ENCODE data around the gene DISP3.

Gene DISP3

DNA sequence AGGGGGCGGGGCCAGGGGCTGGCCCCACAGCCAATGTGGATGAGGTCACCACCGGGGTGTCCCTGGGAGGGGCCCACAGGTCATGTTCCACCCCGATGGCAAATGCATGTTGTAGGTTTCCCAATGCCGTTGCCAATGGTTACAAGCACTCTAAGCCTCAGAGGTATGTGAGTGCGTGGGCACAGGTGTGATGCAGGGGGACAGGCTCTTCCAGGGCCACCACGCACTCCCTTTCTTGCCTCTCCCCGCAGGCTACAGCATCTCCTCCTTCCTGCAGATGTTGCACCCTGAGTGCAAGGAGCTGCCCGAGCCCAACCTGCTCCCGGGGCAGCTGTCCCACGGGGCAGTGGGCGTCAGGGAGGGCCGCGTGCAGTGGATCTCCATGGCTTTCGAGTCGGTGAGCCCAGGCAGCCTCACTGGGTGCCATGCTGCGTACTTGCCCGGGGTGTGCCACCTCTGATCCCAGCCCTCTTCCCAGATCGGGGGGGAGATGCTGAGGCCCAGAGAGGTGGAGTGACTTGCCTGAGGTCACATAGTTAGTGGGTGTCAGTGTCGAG lies 52.4 kb downstream of the DISP3 start:
- H3K4me1 ChIP-seq (ENCODE audit: control insufficient read depth, insufficient read depth, low read length), result no peaks in the 10 kb centered on the region
- H3K27me3 ChIP-seq (ENCODE audit: control insufficient read depth, insufficient read depth, low read length), result no peaks in the 10 kb centered on the region
- H3K9ac ChIP-seq (ENCODE audit: low read length), result no peak overlapping the region
- H3K4me3 ChIP-seq (ENCODE audit: low read length), result no peak overlapping the region
- no peak overlapping the region for H3K27ac ChIP-seq (ENCODE audit: low read depth, low read length)
- H3K36me3 ChIP-seq (ENCODE audit: control insufficient read depth, insufficient read depth, low read length), result no peaks in the 10 kb centered on the region

DNA sequence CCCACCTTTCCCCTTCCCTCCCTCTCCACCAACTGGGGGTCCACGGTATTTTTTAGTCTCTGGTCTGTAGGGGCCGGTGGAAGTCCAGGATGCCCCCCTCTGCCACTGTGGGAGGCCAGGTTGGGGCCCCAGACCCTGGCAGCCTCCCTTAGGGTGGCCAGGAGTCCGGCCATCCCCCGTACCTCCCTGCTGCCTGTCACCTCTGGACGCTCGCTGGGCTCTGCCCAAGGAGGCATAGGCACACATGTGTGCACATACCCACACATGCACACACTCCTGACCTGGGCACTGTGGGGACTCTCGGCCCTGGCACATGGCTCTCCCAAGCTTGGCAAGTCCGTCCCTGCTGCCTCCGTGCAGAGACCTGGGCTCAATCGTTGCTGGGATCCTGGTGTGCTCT lies 53.0 kb downstream of the DISP3 start:
- Histone ChIP-seq H3K27ac (ENCODE audit: low read depth, low read length) (no peak overlapping the region), H3K4me3 (ENCODE audit: low read length) (no peak overlapping the region), H3K9ac (ENCODE audit: low read length) (no peak overlapping the region), H3K27me3 (ENCODE audit: control insufficient read depth, insufficient read depth, low read length) (no peaks in the 10 kb centered on the region), H3K36me3 (ENCODE audit: control insufficient read depth, insufficient read depth, low read length) (no peaks in the 10 kb centered on the region), H3K4me1 (ENCODE audit: control insufficient read depth, insufficient read depth, low read length) (no peaks in the 10 kb centered on the region)

DNA sequence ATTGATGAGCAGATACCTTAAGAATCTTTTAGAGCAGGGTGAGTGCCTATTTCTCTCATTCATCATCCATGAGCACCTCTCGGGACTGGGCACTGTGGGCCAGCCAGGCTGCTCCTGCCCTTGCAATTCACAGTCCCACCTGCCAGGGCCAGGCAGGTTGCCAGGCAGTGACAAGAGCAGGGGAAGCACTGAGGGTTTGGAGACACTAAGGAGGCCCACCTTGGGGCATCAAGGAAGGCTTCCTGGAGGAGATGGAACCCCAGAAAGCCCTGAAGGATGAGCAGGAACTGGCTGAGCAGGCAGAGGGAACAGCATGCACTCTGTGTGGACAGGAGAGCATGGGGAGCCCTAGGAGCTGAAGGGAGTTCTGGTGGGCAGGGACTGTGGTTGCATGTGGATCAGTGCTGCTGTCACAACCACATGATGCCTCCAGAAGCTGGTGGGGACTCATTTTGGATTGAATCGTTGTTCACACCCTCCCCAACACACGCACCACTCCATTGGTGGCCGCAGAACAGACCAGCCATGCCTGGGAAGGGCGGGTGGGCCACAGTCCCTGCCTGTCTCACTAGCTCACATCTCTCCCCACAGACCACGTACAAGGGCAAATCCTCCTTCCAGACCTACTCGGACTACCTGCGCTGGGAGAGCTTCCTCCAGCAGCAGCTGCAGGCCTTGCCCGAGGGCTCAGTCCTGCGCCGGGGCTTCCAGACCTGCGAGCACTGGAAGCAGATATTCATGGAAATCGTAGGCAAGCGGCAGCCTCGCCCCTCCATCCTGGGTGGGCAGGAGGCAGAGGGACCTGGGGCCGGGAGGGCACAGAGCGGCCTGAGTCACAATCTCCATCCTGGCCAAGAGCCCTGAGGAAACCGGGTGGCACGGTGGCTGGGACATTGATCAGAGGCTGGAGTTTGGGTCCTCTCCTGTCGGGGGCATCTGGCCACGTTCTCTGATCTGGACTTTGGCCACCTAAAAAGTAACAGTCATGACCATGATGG lies 55.1 kb downstream of the DISP3 start:
- no peaks in the 10 kb centered on the region for H3K36me3 ChIP-seq (ENCODE audit: control insufficient read depth, insufficient read depth, low read length)
- peaks cover 2% of the 10 kb centered on the region for H3K27me3 ChIP-seq (ENCODE audit: control insufficient read depth, insufficient read depth, low read length)
- H3K27ac ChIP-seq (ENCODE audit: low read depth, low read length), result no peak overlapping the region
- no peak overlapping the region for H3K4me3 ChIP-seq (ENCODE audit: low read length)
- H3K9ac ChIP-seq (ENCODE audit: low read length), result no peak overlapping the region
- no peaks in the 10 kb centered on the region for H3K4me1 ChIP-seq (ENCODE audit: control insufficient read depth, insufficient read depth, low read length)

DNA sequence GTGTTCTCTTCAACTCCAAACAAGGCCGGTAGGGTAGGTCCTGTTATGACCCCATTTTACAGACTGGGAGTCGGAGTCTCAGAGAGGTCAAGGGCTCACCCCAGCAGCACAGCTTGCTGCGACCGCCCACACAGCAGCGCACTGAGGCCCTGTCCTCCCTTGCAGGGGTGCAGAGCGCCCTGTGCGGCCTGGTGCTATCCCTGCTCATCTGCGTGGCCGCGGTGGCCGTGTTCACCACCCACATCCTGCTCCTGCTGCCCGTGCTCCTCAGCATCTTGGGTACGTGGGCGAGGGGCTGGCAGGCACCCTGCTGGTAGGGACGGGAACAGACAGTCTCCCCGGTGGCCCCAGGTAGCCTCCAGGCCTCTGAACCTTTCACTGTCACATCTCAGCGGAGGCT lies 55.9 kb downstream of the DISP3 start:
- Histone ChIP-seq H3K27ac (ENCODE audit: low read depth, low read length) (no peak overlapping the region), H3K4me3 (ENCODE audit: low read length) (no peak overlapping the region), H3K4me1 (ENCODE audit: control insufficient read depth, insufficient read depth, low read length) (no peaks in the 10 kb centered on the region), H3K36me3 (ENCODE audit: control insufficient read depth, insufficient read depth, low read length) (no peaks in the 10 kb centered on the region), H3K9ac (ENCODE audit: low read length) (no peak overlapping the region), H3K27me3 (ENCODE audit: control insufficient read depth, insufficient read depth, low read length) (peaks cover 2% of the 10 kb centered on the region)

DNA sequence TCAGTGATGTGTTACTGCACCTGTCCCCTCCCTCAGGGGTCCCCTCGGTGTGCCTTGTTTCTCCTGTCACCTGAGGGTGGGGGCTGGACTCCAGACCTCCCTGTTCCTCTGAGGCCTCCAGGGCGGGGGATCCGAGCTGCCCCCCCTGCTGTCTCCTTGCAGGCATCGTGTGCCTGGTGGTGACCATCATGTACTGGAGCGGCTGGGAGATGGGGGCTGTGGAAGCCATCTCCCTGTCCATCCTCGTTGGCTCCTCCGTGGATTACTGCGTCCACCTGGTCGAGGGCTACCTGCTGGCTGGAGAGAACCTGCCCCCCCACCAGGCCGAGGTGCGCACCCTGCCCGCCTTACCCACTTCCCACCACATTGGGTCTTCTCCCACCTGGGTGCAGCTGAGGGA lies 56.4 kb downstream of the DISP3 start:
- Histone ChIP-seq H3K36me3 (ENCODE audit: control insufficient read depth, insufficient read depth, low read length) (no peaks in the 10 kb centered on the region), H3K4me1 (ENCODE audit: control insufficient read depth, insufficient read depth, low read length) (no peaks in the 10 kb centered on the region), H3K27ac (ENCODE audit: low read depth, low read length) (no peak overlapping the region), H3K27me3 (ENCODE audit: control insufficient read depth, insufficient read depth, low read length) (peaks cover 4% of the 10 kb centered on the region), H3K9ac (ENCODE audit: low read length) (no peak overlapping the region), H3K4me3 (ENCODE audit: low read length) (no peak overlapping the region)

DNA sequence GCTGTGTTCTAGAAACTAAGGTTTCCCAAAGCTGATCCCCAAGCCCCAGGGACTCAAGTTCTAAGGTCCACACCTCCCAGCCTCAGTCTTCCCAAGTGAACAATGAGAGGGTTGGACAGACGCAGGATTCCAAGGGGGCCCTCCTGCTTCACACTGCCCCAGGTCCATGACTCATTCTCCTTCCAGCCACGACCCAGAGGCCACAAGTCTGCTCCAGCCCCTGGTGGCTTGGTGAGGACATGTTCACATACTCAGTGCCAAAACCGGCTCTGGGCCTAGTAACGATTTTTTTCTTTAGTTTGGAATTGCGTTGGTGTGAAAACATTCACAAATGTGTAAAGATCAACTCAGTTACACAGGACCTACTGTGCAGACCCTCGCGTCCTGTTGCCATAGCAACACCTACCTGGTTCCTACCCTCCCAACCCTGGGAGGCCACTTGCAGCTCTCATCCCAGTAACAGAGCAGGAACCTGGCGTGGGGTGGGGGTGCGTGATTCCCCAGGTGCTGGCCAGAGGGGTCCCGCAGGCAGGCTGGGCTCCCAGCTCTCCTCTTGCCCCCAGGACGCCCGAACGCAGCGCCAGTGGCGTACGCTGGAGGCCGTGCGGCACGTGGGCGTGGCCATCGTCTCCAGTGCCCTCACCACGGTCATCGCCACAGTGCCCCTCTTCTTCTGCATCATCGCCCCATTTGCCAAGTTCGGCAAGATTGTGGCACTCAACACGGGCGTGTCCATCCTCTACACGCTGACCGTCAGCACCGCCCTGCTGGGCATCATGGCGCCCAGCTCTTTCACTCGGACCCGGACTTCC lies 57.0 kb downstream of the DISP3 start:
- H3K9ac ChIP-seq (ENCODE audit: low read length), result no peak overlapping the region
- H3K4me1 ChIP-seq (ENCODE audit: control insufficient read depth, insufficient read depth, low read length), result no peaks in the 10 kb centered on the region
- no peak overlapping the region for H3K27ac ChIP-seq (ENCODE audit: low read depth, low read length)
- H3K27me3 ChIP-seq (ENCODE audit: control insufficient read depth, insufficient read depth, low read length), result peaks cover 4% of the 10 kb centered on the region
- H3K36me3 ChIP-seq (ENCODE audit: control insufficient read depth, insufficient read depth, low read length), result no peaks in the 10 kb centered on the region
- no peak overlapping the region for H3K4me3 ChIP-seq (ENCODE audit: low read length)

DNA sequence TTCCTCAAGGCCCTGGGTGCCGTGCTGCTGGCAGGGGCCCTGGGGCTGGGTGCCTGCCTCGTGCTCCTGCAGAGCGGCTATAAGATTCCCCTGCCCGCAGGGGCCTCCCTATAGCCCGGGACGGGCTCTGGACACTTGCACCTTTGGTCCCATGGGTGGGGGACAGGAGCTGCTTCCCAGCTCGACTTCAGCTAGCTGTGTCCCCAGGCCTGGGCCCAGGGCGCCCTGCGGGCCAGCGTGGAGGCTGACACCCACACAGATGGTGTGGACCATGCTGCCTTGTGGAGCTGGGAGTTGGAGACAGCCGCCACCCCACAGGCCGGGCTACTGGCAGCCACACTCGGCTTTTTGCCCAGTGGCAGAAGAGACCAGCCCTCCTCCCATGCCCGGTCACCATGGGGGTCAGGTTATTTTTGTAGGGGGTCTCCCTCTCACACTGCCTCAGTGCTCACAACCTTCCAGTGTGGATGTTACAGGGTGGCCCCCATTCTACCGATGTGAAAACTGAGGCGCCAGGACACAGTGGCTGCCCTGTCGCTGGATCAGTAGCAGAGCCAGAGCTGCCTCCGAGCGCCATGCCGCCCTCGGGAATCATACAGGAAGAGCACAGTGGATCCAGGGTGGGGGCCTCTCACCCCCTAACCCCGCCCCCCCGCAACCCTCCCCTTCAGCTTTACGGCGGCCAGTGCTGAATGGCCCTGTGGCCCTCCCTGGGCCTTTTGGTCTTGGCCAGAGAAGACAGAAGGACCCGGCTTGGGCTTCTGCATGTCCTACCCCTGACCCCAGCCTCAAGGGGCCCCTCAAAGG lies 57.8 kb downstream of the DISP3 start:
- H3K27ac ChIP-seq (ENCODE audit: low read depth, low read length), result no peak overlapping the region
- H3K27me3 ChIP-seq (ENCODE audit: control insufficient read depth, insufficient read depth, low read length), result peaks cover 4% of the 10 kb centered on the region
- H3K36me3 ChIP-seq (ENCODE audit: control insufficient read depth, insufficient read depth, low read length), result no peaks in the 10 kb centered on the region
- H3K4me3 ChIP-seq (ENCODE audit: low read length), result no peak overlapping the region
- no peaks in the 10 kb centered on the region for H3K4me1 ChIP-seq (ENCODE audit: control insufficient read depth, insufficient read depth, low read length)
- H3K9ac ChIP-seq (ENCODE audit: low read length), result no peak overlapping the region

DNA sequence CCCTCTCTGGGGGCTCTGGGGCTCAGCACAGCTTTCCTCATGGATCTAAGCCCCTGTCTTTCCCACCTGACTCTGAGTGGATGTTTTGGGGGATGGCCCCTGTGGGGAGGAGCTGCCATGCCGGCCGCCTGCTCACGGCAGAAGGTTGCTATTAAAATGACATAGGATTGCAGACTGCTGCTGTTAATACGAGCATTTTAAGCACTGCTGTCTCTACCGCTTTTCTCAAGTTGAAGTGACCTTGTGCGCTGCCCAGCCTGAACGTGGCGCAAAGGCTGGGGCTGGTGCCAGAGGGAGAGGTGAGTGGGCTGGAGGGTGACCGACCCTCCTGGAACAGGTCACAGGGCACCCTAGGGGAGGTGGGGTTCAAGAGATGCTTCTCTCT lies 58.4 kb downstream of the DISP3 start:
- H3K9ac ChIP-seq (ENCODE audit: low read length), result no peak overlapping the region
- H3K4me3 ChIP-seq (ENCODE audit: low read length), result no peak overlapping the region
- H3K36me3 ChIP-seq (ENCODE audit: control insufficient read depth, insufficient read depth, low read length), result no peaks in the 10 kb centered on the region
- no peak overlapping the region for H3K27ac ChIP-seq (ENCODE audit: low read depth, low read length)
- H3K27me3 ChIP-seq (ENCODE audit: control insufficient read depth, insufficient read depth, low read length), result peaks cover 4% of the 10 kb centered on the region
- H3K4me1 ChIP-seq (ENCODE audit: control insufficient read depth, insufficient read depth, low read length), result no peaks in the 10 kb centered on the region

DNA sequence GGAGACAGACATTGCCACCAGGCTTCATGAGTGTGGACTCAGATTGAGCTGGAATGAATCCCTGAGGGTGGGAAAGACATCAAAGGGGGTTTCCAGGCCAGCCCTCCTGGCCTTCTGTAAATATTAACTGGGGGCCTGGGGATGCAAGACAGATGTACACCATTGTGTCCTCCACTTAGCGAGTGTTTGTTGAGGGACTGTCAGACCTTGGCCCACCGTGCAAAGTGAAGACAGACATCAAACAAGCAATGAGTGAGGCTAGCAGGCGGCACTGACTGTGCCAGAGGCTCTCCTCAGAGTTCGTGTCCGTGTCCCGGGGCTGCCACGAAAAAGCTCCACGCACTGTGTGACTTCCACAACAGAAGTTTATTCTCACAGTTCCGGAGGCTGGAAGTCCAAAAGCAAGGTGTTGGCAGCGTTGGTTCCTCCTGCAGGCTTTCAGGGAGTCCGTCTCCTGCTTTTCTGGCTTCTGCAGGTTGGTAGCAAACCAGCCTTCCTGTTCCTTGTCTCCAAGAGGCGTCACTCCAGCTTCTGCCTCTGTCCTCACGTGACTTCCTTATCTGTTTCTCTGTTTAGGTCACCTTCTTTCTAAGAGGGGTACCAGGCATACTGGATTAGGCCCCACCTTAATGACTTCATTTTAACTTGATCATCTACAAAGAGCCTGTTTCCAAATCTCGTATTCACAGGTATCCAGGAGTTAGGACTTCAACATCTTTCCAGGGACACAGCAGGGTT lies 59.1 kb downstream of the DISP3 start:
- H3K27ac ChIP-seq (ENCODE audit: low read depth, low read length), result no peak overlapping the region
- peaks cover 4% of the 10 kb centered on the region for H3K27me3 ChIP-seq (ENCODE audit: control insufficient read depth, insufficient read depth, low read length)
- no peaks in the 10 kb centered on the region for H3K36me3 ChIP-seq (ENCODE audit: control insufficient read depth, insufficient read depth, low read length)
- H3K9ac ChIP-seq (ENCODE audit: low read length), result no peak overlapping the region
- H3K4me3 ChIP-seq (ENCODE audit: low read length), result no peak overlapping the region
- H3K4me1 ChIP-seq (ENCODE audit: control insufficient read depth, insufficient read depth, low read length), result no peaks in the 10 kb centered on the region

DNA sequence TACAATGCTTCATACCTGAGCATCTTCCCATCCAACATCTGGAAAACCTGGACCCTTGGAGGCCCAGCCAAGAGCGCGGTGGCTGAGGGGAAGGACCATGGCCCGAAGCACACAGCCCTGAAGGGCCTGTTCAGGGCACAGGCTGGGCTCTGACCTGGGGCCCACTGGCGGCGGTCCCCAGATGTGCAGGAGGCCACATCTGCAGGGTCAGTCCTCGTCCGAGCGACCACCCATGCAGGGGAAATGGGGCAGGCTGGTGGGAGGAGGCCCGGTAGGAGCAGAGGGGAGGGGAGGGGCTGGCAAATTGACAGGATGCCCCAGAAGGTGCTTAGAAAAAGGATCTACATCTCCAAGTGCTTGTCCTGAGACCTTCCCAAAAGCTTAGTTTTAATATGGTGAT lies 59.9 kb downstream of the DISP3 start:
- no peaks in the 10 kb centered on the region for H3K36me3 ChIP-seq (ENCODE audit: control insufficient read depth, insufficient read depth, low read length)
- H3K27me3 ChIP-seq (ENCODE audit: control insufficient read depth, insufficient read depth, low read length), result peaks cover 4% of the 10 kb centered on the region
- H3K4me1 ChIP-seq (ENCODE audit: control insufficient read depth, insufficient read depth, low read length), result no peaks in the 10 kb centered on the region
- H3K27ac ChIP-seq (ENCODE audit: low read depth, low read length), result no peak overlapping the region
- no peak overlapping the region for H3K9ac ChIP-seq (ENCODE audit: low read length)
- H3K4me3 ChIP-seq (ENCODE audit: low read length), result no peak overlapping the region

DNA sequence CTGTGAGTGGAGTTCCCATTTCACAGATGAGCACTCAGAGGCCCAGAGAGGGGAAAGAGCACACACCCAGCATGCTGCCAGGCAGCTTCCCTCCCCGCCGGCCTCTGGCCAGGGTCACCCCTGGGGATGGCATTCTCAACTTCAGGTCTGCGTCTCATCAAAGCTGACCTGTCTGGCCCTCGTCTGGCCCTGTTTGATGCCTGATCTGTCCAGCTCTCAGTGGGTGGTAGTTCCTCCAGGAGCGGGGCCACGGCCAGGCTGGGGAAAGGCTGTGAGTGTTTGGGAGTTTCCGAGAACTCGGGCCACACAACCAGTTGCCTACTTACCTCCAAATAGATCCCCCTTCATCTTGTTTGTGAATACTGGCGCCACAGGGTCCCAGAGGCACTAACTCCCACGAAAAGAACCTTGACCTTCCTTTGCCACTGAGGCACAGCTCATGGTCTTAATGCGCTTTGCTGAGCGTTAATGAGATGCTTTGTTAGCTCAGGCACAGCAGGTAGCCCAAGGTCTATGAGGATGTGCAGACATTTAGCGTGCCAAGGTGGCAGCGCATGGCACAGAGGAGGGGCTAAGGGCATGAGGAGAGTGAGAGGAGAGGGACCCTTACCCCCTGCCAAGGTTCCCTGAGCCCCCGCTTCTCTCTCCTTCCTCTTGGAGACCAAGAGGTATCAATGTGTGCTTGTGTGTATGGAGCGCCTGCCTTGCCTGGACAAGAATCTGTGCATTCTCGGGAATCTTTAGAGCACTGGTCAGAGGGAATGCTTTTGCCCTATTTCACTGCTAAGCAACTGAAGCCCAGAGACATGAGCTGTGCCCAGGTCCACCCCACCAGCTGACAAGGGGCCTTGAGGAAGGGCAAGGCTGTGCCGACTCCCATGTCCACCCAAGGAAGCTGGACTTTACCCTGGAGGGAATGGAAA lies 61.2 kb downstream of the DISP3 start:
- Histone ChIP-seq H3K9ac (ENCODE audit: low read length) (no peak overlapping the region), H3K4me3 (ENCODE audit: low read length) (no peak overlapping the region), H3K27me3 (ENCODE audit: control insufficient read depth, insufficient read depth, low read length) (peaks cover 4% of the 10 kb centered on the region), H3K27ac (ENCODE audit: low read depth, low read length) (no peak overlapping the region), H3K36me3 (ENCODE audit: control insufficient read depth, insufficient read depth, low read length) (no peaks in the 10 kb centered on the region), H3K4me1 (ENCODE audit: control insufficient read depth, insufficient read depth, low read length) (no peaks in the 10 kb centered on the region)
